Measurements from ENCODE around the gene DRAXIN.

GRCh38 chr1:11772458-11772857, 80.9 kb downstream of the DRAXIN start:
- TF ChIP-seq, protein P1, sequence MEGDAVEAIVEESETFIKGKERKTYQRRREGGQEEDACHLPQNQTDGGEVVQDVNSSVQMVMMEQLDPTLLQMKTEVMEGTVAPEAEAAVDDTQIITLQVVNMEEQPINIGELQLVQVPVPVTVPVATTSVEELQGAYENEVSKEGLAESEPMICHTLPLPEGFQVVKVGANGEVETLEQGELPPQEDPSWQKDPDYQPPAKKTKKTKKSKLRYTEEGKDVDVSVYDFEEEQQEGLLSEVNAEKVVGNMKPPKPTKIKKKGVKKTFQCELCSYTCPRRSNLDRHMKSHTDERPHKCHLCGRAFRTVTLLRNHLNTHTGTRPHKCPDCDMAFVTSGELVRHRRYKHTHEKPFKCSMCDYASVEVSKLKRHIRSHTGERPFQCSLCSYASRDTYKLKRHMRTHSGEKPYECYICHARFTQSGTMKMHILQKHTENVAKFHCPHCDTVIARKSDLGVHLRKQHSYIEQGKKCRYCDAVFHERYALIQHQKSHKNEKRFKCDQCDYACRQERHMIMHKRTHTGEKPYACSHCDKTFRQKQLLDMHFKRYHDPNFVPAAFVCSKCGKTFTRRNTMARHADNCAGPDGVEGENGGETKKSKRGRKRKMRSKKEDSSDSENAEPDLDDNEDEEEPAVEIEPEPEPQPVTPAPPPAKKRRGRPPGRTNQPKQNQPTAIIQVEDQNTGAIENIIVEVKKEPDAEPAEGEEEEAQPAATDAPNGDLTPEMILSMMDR (IDR thresholded peaks at IDR 0.05): no peak
- no peak for TF ChIP-seq POLR2A (IDR thresholded peaks at IDR 0.05)
- TF ChIP-seq EP300 (IDR thresholded peaks at IDR 0.05): no peak
- TF ChIP-seq POLR2AphosphoS5 (IDR thresholded peaks at IDR 0.05): no peak

Data from suprapubic skin (tissue), 4 donors.